SH-SY5Y (cell line): ENCODE results near the gene SCG5.

Source experiments
- GATA2 ChIP-seq: IDR thresholded peaks from 2 replicates; pipeline ENCODE4 v1.6.1; 2011; ENCODE audit warnings: mild to moderate bottlenecking, low read depth, low read length
- GATA3 ChIP-seq: IDR thresholded peaks from 2 replicates; pipeline ENCODE4 v1.6.1; 2011; ENCODE audit warnings: low read depth, mild to moderate bottlenecking, low read length, moderate library complexity

DNA sequence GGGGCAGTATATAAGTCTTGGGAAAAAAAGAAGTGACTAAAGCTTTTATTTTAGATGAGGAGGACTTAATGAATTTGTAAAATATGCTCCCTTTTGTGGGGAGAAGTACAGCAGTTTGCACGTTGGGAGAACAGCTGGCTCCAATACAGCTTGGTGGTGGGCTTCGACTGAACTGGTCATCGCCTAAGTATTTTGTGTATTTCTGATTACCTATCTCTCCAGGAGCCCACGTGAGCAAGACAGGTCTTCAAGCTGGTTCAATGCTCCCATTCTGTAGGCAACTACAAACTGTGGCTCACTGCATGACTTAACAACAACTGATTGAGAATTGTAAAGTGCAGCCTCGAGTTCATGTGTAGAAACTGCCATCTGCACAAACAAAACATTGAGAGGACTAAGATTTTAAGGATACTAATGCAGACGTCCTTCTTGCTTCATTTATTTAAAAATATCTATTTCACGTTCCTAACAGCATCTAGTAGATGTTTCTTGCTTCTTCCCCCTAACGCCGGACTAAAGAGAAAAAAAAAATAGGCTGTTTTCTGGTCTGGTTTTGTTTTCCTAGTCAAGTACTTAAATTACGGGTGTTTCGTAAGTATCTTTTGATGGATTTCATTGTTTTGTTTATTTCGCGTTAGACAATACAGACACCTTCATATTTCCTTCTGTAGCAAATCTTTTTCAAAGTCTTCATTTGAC, 74.9 kb downstream of the SCG5 start:
- TF ChIP-seq GATA2 (no peak), GATA3 (no peak)
